ENCODE data around the gene AFF2.

Gene AFF2

DNA sequence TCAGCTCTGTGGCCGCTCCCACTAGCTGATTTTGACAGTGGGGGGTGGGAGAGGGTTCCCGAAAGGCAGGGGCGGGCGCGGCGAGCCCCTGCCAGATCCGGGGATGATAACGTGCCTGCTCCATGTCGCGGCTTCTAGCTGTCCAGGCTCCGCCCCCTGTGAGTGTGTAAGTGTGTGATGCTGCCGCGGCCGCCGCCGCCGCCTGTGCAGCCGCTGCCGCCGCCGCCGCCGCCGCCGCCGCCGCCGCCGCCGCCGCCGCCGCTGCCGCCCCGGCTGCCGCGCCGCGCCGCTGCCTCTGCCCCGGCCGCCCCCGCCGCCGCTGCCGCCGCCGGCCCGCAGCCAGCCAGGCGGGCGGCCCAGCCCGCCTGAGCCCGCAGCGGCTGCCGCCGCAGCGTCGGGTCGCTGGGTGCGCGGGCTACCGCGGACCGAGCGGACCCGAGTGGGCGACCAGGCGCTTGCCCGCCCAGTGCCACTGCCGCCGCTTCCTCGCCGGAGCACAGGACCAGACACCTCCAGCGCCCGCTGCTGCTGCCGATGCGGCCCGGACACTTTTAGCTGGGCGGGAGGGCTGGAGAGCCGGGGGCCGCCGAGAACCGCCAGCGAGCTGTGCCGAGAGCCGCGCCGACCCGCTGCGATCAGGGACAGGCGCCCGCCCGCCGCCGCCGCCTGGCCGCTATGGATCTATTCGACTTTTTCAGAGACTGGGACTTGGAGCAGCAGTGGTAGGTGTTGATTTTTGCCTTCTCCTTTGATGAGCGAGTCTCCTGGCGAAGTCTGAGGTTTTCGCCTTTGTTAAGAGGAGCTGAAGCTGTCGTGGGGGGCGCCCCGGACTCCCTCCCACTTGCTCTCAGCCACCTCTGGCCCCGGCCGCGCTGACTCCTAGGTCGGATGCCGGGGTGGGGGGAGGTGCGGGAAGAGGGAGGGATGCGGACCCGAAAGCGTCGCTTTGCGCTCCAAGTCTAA lies at the start of gene AFF2:
Gene AFF2 (plus strand): TSS at position 195 of the 963 bp plus-strand sequence. CDS start 481 bp downstream, at position 676.
- DNase-seq, result no peak

DNA sequence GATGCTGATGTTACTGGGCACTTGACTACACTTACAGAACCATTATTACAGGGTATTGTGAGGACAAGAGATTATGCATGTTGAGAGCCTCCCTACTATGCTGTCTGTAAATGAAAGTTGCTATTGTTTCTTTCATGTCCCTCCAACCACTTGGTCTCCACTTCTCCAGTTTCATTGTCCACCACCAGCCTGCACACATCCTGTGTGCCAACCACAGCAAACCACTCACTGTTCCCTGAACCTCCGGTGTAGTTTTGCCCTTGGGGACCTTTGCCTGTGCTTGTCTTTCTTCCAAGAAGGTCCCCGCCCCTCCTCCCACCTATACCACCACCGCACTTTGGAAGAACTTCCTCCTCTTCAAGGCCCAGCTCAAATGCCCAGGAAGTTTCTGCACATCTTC lies 43.1 kb upstream of the AFF2 start:
- DNase-seq, result no peak

DNA sequence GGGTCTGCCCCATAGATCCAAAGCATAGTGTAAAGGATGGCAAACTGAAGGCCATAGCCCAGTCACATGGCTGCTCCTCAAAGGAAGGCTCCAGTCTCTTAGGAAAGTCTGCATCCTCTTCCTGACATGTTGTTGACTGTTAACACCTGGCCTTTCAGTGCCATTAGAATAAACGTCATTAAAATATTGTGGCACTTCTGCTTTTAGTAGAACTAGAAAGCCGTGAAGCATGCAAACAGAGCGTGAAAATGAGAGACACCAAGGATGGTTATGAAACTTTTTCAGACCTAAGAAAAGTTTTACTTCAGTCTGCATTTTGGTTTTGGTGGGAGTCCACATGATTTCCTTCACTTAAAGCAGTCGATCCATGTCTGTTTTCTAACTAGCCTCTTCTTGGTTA lies 41.1 kb upstream of the AFF2 start:
- no peak for DNase-seq

DNA sequence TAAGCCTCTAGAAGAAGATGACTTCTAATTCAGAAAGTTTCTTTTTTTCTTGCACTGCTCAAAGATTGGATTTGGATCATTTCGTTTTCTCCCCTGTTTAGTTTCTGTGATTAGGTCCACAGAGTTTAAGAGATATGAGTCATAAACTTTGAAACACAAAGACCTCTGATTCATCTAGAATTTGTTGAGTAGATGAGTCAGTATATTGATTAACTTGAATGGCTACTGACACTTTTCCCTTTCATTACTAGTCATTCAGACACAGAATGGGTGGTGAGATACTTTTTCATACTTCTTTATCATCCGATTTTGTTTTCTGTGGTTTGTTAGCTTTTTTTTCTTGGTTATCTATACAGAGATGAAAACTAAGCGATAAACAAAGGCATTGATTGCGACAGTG lies 34.1 kb upstream of the AFF2 start:
- no peak for DNase-seq

DNA sequence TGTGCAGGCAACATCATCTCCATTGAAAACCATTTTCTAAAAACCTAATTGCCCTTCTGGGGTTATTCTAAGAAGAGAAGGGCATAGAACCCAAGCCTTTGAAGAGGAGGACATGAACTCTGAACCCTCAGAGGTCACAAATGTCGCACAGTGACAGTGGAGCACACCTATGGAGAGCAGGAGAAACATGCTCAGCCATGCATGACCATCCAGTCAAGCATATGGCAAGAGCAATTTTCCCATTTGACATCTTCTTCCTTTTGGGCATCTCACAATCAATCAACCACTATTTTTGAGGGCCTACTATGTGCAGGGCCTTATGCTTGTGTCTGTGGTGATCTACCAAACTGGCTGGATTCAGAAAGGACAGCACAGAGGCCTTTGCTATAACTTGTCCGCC lies 30.1 kb upstream of the AFF2 start:
- no peak for DNase-seq

DNA sequence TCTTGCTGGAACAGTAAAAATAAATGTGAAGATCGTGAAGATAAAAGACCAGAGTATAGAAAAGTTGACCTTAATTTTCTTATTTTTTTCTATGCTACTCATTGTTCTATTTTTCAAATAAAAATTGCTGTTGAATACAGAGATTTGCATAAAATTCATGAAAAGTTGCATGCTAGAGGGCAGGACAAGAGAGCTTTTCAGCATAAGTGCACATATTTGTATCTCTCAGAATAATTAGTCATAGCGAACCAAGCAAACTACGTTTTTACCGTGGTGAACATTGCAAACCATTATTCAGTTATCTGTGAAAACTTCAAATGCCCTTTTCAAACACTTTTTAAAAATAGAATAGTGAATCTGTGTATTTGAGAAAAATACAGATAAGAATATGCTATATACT lies 26.4 kb upstream of the AFF2 start:
- no peak for DNase-seq

DNA sequence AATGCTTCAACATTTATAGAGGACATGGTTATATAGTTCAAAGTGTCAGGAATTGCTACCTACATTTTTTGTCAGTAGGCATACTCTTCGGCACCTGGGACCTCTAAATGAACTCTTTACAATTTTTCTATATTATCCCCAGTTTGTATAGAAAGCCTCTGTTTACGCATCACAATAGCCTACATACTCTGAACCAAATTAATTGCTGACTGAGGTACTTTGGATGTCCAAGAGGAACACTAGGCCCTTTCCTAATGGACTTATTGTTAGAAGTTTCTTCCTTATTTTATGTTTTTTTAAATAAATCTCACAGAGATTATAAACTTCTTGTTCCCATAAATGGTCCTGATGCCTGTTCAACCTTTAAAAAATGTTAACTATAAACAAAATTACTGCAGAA lies 8.4 kb upstream of the AFF2 start:
- no peak for DNase-seq

DNA sequence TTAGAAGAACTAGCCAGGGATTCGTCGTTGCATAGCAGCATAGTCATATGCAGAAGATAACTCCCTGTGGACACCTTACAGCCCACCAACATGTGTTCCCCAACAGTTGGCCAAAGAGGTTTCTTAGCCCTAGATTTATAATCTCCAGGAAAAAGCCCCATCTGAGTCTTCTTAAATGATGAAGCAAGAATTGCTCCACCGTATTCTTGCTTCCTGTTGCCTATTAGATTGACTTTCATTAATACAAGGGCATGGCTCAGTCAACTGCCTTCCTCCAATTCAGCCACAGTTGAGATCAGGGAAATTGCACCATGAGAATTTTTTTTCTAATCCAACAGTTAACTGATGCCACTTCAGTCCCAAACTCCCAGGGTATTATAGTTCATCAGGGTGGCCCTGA lies 5.2 kb upstream of the AFF2 start:
- DNase-seq, result no peak

DNA sequence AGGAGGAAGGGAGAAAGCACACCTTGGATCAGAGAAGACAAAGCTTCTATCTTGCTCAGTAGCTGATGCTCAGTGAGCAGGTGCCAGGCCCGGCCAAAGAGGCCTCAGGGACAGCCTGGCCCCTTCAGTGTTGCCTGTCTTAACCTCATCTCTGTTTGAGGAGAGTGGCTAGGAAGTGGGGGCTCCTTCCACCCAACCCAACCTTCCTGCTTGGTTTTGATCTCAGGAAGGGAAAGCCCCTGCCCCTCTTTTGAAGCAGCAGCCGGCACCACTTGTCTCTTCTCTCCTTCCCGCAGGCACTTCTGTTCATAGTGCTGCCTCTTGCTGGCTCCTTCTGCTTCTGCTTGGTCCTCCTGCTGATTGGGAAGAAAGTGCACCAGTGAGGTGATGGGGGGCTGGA lies 2.4 kb upstream of the AFF2 start:
- DNase-seq, result no peak

DNA sequence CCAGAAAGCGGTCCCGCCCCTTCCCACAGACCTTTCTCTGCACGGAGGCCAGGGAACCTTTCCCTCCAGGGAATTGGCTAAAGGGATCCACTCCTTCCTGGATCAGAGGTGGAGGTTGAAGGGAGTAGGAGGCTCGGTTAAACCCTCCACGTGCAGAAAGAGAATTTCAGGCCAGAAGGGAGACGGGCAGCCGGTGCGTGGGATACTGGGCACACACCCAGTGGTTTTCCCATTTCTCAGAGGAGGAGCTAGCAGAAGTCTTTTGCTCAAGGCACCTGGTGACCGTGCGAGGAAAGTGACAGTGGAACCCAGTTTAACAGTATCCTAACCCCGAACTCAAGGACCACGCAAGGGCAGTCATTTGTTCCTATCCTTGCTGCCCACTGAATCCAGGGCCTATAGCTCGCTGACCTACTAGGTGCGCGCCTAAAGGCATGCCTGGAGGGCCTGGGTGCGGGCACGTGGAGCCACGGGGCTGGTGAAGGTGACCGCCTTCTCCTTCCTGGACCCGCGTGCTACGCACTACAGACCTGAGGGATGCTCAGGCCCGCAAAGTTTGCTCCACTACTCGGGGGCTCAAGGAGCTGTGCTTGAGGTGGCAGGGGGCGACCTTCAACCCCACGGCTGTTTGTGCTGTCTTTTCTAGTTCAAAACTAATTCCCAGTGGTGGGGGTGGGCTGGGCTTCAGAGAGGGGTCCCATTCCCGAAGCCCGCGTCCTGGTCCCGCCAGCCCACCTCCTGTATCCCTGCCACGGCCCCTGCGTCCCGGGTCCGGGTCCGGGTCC lies 587 bp upstream of the AFF2 start:
- no peak for DNase-seq

DNA sequence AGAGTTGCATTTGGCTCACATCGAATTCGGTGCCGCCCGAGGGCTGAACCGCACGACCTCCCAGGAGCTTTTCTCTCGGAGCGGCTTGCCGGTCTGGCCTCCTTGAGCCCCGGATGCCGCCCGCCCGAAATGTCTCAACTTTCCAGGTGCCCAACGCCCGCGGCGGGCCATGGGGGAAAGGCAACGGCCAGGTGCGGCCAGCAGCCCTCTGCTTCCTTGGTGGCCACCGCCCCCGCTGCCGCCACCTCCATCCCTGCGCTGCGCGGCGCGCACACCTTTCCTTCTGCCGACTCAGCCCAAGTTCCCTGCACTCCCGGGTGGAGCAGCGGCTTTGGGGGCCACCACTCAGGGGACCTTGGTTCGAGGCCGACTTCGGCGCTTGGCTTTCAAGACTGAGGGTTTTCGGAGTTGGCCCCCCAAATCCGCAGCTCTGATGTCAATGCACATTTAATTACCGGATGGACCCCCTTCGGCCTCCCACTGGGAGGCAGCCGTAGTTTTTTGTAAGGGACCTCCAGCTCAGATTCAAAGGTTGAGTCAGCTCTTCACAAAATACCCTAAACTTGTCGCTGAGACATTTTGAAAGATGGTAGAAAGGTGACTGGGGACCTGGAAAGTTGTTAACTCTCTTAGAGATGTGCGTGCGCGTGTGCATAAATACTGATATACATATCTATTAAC lies 1.1 kb downstream of the AFF2 start:
- DNase-seq, result no peak

DNA sequence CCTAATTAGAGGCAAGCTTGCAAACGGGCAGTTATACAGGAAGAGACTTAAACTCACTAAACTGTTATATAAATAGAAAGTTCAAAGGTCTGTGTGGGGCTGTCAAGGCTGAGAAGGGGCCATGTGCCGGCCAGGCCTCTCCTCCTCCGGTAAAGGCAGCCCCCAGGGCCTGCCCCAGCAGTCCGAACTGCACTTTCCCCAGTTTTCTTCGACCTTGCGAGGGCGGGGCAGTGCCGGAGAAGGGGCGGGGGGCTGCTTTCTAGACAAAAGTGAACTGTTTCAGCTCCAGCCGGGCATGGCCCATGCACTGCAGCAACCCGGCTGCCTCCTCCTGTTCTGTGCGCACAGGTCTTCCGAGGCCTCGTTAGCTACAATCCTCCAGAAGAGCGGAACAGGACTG lies 4.1 kb downstream of the AFF2 start:
- no peak for DNase-seq

DNA sequence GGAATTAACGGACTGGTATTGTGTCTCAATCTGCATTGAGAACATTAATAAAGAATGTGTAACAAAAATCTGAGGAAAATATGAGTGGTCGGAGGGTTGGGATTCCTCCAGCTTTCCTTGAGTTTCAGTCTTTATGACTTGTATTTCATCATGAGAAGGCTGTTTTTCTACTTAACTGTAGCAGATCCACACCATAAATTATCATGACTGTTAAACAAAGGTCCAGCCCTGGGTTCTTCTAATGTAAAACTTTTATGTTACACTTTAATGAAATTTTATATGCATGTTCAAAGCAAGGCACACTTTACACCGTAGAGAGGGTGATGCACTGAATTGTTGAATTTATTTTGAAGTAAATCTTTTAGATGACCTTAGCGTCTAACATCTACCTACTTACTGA lies 7.0 kb downstream of the AFF2 start:
- DNase-seq, result no peak

DNA sequence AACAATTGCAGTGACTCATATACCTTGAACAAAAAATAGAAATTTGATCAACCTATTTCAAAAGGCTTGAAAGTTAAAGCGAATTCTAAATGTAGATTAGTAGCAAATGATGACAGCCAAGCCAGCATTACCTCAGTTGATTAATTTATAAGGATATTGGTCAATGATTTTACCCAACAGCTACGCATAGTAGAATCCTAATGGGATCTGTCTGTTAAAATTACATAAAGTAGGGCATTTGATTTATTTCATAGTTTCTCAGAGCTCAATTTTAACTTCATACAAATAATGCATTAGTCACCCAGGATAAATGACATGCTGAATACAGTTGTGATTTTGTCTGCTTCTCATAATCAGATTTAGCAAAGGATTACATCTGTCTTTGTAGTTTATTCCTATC lies 12.0 kb downstream of the AFF2 start:
- DNase-seq, result no peak

DNA sequence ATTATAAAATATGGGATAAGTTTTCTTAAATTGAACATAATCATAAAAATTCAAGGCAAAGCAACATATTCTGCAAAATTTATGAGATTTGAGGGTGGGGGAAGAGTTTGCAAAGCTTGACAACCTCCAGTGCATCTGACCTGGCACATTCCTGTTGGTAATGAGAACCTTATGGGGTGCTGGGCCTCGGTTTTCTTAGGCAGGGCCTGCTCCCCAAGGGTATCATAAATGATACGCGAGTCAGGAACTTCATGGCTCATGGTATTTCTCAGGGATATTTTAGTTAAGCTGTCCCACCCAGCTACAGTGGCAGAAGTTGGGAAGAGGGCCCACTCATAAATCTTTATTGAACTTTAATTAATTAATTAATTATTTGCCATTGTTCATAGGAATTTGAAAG lies 13.2 kb downstream of the AFF2 start:
- DNase-seq, result no peak

DNA sequence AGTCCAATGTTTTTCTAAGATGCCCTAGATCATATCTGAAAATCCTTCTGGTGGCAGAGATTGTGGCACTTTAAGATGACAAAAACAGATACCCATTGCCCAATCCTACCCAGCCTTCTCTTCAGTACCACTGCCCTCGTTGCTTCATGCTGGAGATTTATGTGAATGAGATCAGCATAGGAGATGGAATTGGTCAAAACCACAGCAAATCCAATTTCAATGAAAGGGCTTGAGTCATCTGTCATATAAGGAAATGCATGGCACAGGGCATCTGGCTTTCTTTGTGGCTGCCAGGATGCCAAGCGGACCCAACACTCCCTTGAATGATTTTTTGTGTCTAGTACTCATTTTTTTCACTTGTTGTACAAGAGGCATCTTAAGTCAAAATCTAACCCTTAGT lies 16.8 kb downstream of the AFF2 start:
- DNase-seq, result no peak

DNA sequence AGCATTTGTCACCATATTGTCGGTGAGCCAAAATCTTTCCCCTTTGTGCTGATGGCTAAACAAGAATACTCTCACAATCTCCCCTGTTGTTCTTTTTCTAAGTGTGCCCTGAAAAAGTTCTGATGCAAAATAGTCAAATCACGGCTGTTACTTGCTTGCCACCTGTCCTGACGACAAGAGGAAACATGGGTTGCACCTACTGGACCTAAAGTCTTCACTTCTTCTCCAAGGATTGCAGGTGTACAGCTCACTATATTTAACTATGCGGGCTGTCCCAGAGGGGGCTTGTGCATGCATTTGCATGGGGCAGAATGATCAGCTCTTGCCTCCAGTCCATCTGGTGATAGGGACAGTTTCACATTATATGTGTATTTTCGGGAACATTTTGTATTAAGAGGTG lies 21.6 kb downstream of the AFF2 start:
- DNase-seq, result no peak

DNA sequence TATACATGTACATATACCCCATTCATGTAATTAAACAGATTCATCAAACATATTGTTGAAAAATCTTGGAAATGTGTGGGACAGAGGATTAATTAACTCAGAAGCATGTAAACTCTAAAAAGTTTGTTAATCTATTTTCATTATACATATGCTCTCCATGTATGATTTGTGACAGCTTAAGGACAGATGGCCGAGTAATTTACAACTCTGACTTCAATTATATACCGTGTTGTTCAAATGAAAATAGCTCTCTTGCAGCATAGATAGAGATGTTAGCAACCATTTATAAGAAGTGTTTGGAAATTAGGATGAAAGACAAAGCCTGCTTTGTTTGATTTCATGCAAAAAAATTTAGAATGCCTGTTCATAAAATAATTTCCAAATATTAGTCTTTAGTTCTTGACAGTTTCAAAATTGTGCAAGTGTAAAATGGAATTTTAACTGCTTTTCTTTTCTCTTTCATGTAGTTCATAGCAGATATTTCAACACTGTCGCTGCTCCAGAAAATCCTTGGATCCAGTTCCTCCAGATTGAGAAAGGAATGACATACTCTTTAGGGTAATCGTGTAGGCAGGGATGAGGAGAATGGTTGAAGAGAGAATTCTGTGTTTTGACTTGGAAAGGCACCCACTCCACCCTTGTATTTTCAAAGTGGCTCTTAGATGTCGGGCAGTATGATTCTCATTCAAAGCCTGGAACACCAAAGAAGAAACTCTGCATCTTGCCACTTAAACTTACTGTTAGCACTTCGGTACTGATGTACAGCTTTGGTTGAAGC lies 23.1 kb downstream of the AFF2 start:
- DNase-seq, result no peak

DNA sequence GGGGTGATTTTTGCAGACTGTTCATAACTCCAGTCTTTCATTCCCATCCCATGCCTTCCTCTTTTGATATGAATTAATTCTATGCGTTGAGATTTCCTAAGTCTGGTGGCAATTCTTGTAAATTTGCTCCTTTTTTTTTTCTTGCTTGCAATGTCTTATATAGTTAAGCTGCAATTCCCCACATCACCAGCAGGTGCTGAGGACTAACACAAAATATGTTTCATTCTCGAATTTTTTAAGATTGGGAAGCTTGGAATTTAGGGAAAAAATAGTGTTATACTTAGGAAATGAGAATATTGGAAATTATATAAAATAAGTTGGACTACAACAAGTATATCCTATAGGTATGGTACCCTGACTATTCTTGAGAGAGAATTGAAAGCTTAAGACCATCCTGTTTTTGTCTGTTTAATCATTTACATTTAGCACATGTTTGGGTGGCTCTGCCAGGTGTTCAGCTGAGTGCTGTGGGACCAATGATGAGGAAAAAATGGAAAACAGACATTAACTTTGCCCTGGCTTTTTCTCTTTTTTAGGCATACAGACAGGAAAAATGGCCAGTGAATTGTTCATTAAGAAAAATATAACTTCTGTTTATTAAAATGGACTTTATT lies 30.2 kb downstream of the AFF2 start:
- no peak for DNase-seq

DNA sequence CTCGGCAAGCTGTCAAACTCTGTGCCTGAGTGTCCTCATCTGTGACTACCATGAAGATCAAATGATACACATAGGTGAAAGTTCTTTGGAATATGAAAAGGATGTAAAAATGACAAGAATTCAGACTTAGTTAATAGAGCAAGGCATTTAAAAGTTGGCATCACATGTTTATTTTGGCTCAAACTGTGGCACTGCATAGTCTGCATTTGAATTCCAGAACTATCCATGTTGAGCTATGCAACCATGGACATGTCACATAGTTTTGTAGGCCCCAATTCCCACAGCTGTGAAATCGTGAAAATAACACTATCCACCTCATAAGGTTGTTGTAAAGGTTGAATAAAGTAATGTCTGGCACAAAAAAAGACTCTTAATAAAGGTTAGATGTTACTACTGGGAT lies 33.9 kb downstream of the AFF2 start:
- DNase-seq, result no peak

DNA sequence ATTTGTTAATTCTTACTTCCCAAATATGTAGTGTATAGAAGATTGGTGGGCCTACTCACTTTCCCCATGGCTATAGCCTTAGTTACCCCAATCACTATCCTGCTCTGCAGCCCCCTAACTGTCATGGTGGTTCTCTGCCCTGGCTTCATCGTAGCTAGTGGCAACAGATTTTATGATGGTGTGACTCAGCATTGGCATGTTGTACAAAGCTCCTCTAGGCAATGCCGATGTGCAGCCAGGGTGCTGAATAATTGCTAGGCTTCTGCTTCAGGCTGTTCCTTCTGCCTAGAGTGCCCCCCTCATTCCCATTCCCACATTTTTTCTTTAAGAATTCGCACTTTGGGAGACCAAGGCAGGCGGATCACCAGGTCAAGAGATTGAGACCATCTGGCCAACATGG lies 35.2 kb downstream of the AFF2 start:
- no peak for DNase-seq

DNA sequence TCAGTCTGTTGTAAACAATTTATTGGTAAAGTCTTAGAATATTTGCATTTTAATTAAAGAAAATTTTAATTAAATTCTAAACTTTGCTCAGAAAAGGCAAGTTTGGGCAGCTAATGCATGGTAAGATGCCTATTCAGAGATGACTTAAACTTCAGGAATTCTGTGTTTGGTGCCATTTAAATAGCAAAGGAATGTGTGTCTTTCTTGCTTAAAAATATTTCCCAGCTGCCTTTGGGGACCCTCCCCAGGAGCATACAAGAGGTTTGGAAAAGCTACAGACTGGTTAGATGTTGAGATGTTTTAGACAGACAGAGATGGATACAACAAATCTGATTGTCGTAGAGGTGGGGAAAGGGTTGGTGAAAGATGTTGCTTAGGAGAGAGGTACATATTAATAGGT lies 36.5 kb downstream of the AFF2 start:
- no peak for DNase-seq
